HT1080 (cell line): ENCODE results near the gene POFUT2. TPM values are rescaled to one million over a fixed set of nuclear protein-coding genes. Genes with fewer than 3 reads are reported as not detected.

Experiments used
- DNase-seq: peaks from one replicate; pipeline ENCODE4 v3.0.0-alpha.2; 2015; ENCODE audit warnings: low read depth
- polyA plus RNA-seq, 2 experiments: library from polyadenylated mRNA; depleted of rRNA; stranded (reverse); fragments of >200 nt; gene quantifications; 2 replicates each; pipeline ENCODE4 v1.2.3, GENCODE V29; 2015
- total RNA-seq: library from RNA; depleted of rRNA; stranded (reverse); fragments of >200 nt; shearing (Covaris generic); gene quantifications from 2 replicates; pipeline ENCODE4 v1.2.3, GENCODE V29; 2014; rRNA removed

Gene POFUT2
- 19.4 and 36.5 TPM in 2 replicates for total RNA-seq
- 39.6 and 39.7 TPM in 2 replicates for polyA plus RNA-seq (2015; cell fraction: cytosol; rRNA removed)
- 152 and 170 TPM in 2 replicates for polyA plus RNA-seq (2015; cell fraction: nucleus; rRNA removed)

- DNase-seq, result peak; percentile 88
Measured at GRCh38 chr21:45287438-45288391, at the start of gene POFUT2. Gene POFUT2, minus strand, starts transcription at chr21:45287895. Its CDS starts 24 bp downstream, at chr21:45287871.

- DNase-seq, result peak; percentile 18
Measured at GRCh38 chr21:45336870-45337269, 49.2 kb upstream of the POFUT2 start.

GRCh38 chr21:45336535-45336810 lies 48.8 kb upstream of the POFUT2 start:
- no peak for DNase-seq

- no peak for DNase-seq
Measured at GRCh38 chr21:45335761-45336534, 48.3 kb upstream of the POFUT2 start.

GRCh38 chr21:45335151-45335760 lies 47.6 kb upstream of the POFUT2 start:
- DNase-seq, result no peak

- no peak for DNase-seq
Measured at GRCh38 chr21:45334591-45335081, 46.9 kb upstream of the POFUT2 start.

- DNase-seq, result no peak
Measured at GRCh38 chr21:45334134-45334533, 46.4 kb upstream of the POFUT2 start.

GRCh38 chr21:45333583-45334121 lies 46.0 kb upstream of the POFUT2 start:
- no peak for DNase-seq

GRCh38 chr21:45332981-45333582 lies 45.4 kb upstream of the POFUT2 start:
- no peak for DNase-seq

- DNase-seq, result no peak
Measured at GRCh38 chr21:45332415-45332814, 44.7 kb upstream of the POFUT2 start.

GRCh38 chr21:45331531-45332147 lies 43.9 kb upstream of the POFUT2 start:
- DNase-seq, result no peak

GRCh38 chr21:45330851-45331261 lies 43.2 kb upstream of the POFUT2 start:
- DNase-seq, result no peak

- DNase-seq, result peak; percentile 73
Measured at GRCh38 chr21:45330075-45330781, 42.5 kb upstream of the POFUT2 start.

GRCh38 chr21:45329261-45330074 lies 41.8 kb upstream of the POFUT2 start:
- DNase-seq, result no peak

- no peak for DNase-seq
Measured at GRCh38 chr21:45328198-45329091, 40.8 kb upstream of the POFUT2 start.

GRCh38 chr21:45327441-45328197 lies 39.9 kb upstream of the POFUT2 start:
- no peak for DNase-seq

- DNase-seq, result no peak
Measured at GRCh38 chr21:45326891-45327440, 39.3 kb upstream of the POFUT2 start.
